WTC11 (cell line): ENCODE results near the gene CRYBB1. TPM values are rescaled to one million over a fixed set of nuclear protein-coding genes. Genes with fewer than 3 reads are reported as not detected.

Experiments
- ATAC-seq: fragments of 200-7000 bp; cut with Tn5 transposase; 2 replicates; pipeline ENCODE4 v1.10.0; 2021; ENCODE audit warnings: mild to moderate bottlenecking, moderate library complexity
- CTCF ChIA-PET: fragments of 300-600 bp; sonication (Branson Sonifier 250); formaldehyde crosslinking; loops from one replicate; lab custom pipeline; 2021; ENCODE audit warnings: antibody characterized with exemption; lab: Charles Lee
- POLR2A ChIA-PET: fragments of 350-600 bp; sonication (Branson Sonifier 250); formaldehyde crosslinking; loops from one replicate; lab custom pipeline; 2021; ENCODE audit warnings: antibody characterized with exemption; lab: Charles Lee
- DNase-seq: peaks from one replicate; pipeline ENCODE4 v3.0.0; 2021; ENCODE audit warnings: low spot score
- H3K27ac Mint-ChIP-seq: 2 replicates; pipeline ENCODE4 v1.8.0; 2021; ENCODE audit warnings: mixed read lengths
- H3K27me3 Mint-ChIP-seq: 2 replicates; pipeline ENCODE4 v1.8.0; 2021; ENCODE audit warnings: low read depth, mild to moderate bottlenecking, moderate library complexity, mixed read lengths
- H3K36me3 Mint-ChIP-seq: 2 replicates; pipeline ENCODE4 v1.8.0; 2021; ENCODE audit warnings: mixed read lengths
- H3K4me1 Mint-ChIP-seq: 2 replicates; pipeline ENCODE4 v1.8.0; 2022; ENCODE audit warnings: mixed read lengths
- H3K4me3 Mint-ChIP-seq: 2 replicates; pipeline ENCODE4 v1.8.0; 2021; ENCODE audit warnings: mild to moderate bottlenecking, moderate library complexity, mixed read lengths
- H3K9me3 Mint-ChIP-seq: 2 replicates; pipeline ENCODE4 v1.8.0; 2021; ENCODE audit warnings: mixed read lengths
- CREM ChIP-seq: sonication (generic); formaldehyde crosslinking; IDR thresholded peaks from 2 replicates; pipeline ENCODE4 v1.8.1; 2022; ENCODE audit warnings: mild to moderate bottlenecking, missing genetic modification reagents, moderate library complexity
- ETV6 ChIP-seq: sonication (generic); formaldehyde crosslinking; IDR thresholded peaks from 2 replicates; pipeline ENCODE4 v1.8.1; 2022; ENCODE audit warnings: mild to moderate bottlenecking, missing genetic modification reagents
- FOXJ3 ChIP-seq: sonication (generic); formaldehyde crosslinking; IDR thresholded peaks from 2 replicates; pipeline ENCODE4 v1.9.0; 2021; ENCODE audit warnings: missing genetic modification reagents, mild to moderate bottlenecking, borderline replicate concordance
- FOXK1 ChIP-seq: sonication (generic); formaldehyde crosslinking; IDR thresholded peaks from 2 replicates; pipeline ENCODE4 v1.8.0; 2022; ENCODE audit warnings: mild to moderate bottlenecking, moderate library complexity, missing genetic modification reagents
- KAT7 ChIP-seq: sonication (generic); formaldehyde crosslinking; IDR thresholded peaks from 2 replicates; pipeline ENCODE4 v1.8.1; 2023; ENCODE audit warnings: missing genetic modification reagents, mild to moderate bottlenecking, borderline replicate concordance
- MYBL2 ChIP-seq: sonication (generic); formaldehyde crosslinking; IDR thresholded peaks from 2 replicates; pipeline ENCODE4 v1.8.1; 2023; ENCODE audit warnings: mild to moderate bottlenecking, moderate library complexity, missing genetic modification reagents
- NFE2L1 ChIP-seq: sonication (generic); formaldehyde crosslinking; IDR thresholded peaks from 2 replicates; pipeline ENCODE4 v1.8.1; 2023; ENCODE audit warnings: missing genetic modification reagents
- PRRX2 ChIP-seq: fragments of 250-450 bp; sonication (Bioruptor Pico); IDR thresholded peaks from 2 replicates; pipeline ENCODE4 v1.8.0; 2021; ENCODE audit warnings: mild to moderate bottlenecking
- RELA ChIP-seq: sonication (generic); formaldehyde crosslinking; IDR thresholded peaks from 2 replicates; pipeline ENCODE4 v1.8.1; 2022; ENCODE audit warnings: missing genetic modification reagents, mild to moderate bottlenecking, borderline replicate concordance
- ZNF263 ChIP-seq: sonication (generic); formaldehyde crosslinking; IDR thresholded peaks from 2 replicates; pipeline ENCODE4 v1.8.1; 2022; ENCODE audit warnings: low read depth, mild to moderate bottlenecking, moderate library complexity, missing genetic modification reagents
- total RNA-seq: library from RNA; stranded (reverse); gene quantifications from 3 replicates; pipeline ENCODE4 v1.2.3, GENCODE V29; 2021
- TF ChIP-seq, protein P1 (sequence below): sonication (generic); formaldehyde crosslinking; IDR thresholded peaks from 2 replicates; pipeline ENCODE4 v1.8.1; 2022; ENCODE audit warnings: mild to moderate bottlenecking, moderate library complexity, missing genetic modification reagents
- TF ChIP-seq, protein P2 (sequence below): sonication (generic); formaldehyde crosslinking; IDR thresholded peaks from 2 replicates; pipeline ENCODE4 v1.8.0; 2022; ENCODE audit warnings: mild to moderate bottlenecking, missing genetic modification reagents
- TF ChIP-seq, protein P3 (sequence below): sonication (generic); formaldehyde crosslinking; IDR thresholded peaks from 2 replicates; pipeline ENCODE4 v1.8.0; 2022; ENCODE audit warnings: mild to moderate bottlenecking, missing genetic modification reagents
- TF ChIP-seq, protein P4 (sequence below): sonication (generic); formaldehyde crosslinking; IDR thresholded peaks from 2 replicates; pipeline ENCODE4 v1.8.0; 2022; ENCODE audit warnings: mild to moderate bottlenecking, missing genetic modification reagents
- TF ChIP-seq, protein P5 (sequence below): sonication (generic); formaldehyde crosslinking; IDR thresholded peaks from 2 replicates; pipeline ENCODE4 v1.8.1; 2022; ENCODE audit warnings: missing genetic modification reagents, borderline replicate concordance
- TF ChIP-seq, protein P6 (sequence below): sonication (generic); formaldehyde crosslinking; IDR thresholded peaks from 2 replicates; pipeline ENCODE4 v1.8.0; 2022; ENCODE audit warnings: missing genetic modification reagents
- TF ChIP-seq, protein P7 (sequence below): fragments of 250-450 bp; sonication (Bioruptor Pico); conservative IDR thresholded peaks from 2 replicates; pipeline ENCODE4 v1.9.0; 2021; ENCODE audit warnings: mild to moderate bottlenecking
- TF ChIP-seq, protein P8 (sequence below): sonication (generic); formaldehyde crosslinking; IDR thresholded peaks from 2 replicates; pipeline ENCODE4 v1.8.1; 2023; ENCODE audit warnings: mild to moderate bottlenecking, missing genetic modification reagents, moderate library complexity
- TF ChIP-seq, protein P9 (sequence below): sonication (generic); formaldehyde crosslinking; IDR thresholded peaks from 2 replicates; pipeline ENCODE4 v1.8.1; 2023; ENCODE audit warnings: mild to moderate bottlenecking, missing genetic modification reagents, moderate library complexity
- TF ChIP-seq, protein P10 (sequence below): sonication (generic); formaldehyde crosslinking; IDR thresholded peaks from 2 replicates; pipeline ENCODE4 v1.8.0; 2022; ENCODE audit warnings: mild to moderate bottlenecking, missing genetic modification reagents

The CRYBB1 gene
- total RNA-seq, 1 experiment from 2014 or later, result 4.0 TPM

DNA sequence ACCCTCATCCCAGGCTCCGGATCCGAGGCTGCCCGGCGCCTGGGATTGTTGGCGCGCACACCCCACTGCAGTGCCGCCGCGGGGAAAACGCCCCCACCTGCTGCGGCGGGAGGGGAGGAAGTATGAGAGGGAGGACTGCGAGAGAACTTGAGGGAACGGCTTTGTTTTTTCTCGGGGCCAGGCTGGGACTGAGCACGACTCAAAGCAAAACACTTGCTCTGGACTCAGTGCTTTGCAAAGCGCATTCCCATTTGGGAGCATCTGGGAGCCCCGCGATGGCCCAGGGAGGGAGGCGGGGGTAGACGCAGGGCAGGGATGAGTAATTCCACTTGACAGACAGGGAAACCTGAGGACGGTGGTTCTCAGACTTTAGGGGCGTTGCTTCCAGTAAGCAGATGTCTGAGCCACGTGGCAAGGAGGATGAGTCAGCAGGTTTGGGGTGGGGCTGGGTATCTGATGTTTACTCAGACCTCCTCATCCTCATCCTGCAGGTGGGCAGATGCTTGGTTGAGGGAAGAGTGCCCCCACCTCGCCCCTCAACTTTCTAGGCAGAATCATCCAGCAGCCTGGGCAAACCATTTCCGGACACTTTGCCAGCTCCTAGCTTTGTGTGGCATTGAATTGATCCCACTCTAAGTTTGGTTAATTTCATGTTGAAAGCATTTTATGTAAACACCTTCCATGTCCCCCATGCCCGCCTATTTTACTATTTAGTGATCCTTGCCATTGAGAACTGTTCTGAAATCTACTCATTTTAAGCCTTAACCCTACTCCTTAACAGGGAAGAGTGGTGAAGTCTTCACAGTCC, 41.0 kb upstream of the CRYBB1 start:
- Mint-ChIP-seq H3K36me3 (peaks cover 15% of the 10 kb centered on the region), H3K4me1 (peaks cover 29% of the 10 kb centered on the region), H3K9me3 (no peaks in the 10 kb centered on the region)
- CTCF ChIA-PET, result interaction anchor here (2.0 kb wide), 1 partner anchor 156 kb away, joined by 7 read pairs; no protein-coding TSS in a partner anchor
- peak; percentile 86 for DNase-seq
- TF ChIP-seq CREM (CRISPR knock-in tag) (0 out of 2 replicates have a peak, but pooled peaks have one; percentile 9), MYBL2 (CRISPR knock-in tag) (peak; percentile 58; the same call in 1 of the 2 replicates), FOXJ3 (no peak), RELA (CRISPR knock-in tag) (no peak), KAT7 (CRISPR knock-in tag) (0 out of 2 replicates have a peak, but pooled peaks have one; percentile 28), FOXK1 (CRISPR knock-in tag) (peak; percentile 93), PRRX2 (no peak), ZNF263 (CRISPR knock-in tag) (peak; percentile 76; the same call in 1 of the 2 replicates), ETV6 (0 out of 2 replicates have a peak, but pooled peaks have one; percentile 27), NFE2L1 (peak; percentile 99)
- TF ChIP-seq, protein P1, sequence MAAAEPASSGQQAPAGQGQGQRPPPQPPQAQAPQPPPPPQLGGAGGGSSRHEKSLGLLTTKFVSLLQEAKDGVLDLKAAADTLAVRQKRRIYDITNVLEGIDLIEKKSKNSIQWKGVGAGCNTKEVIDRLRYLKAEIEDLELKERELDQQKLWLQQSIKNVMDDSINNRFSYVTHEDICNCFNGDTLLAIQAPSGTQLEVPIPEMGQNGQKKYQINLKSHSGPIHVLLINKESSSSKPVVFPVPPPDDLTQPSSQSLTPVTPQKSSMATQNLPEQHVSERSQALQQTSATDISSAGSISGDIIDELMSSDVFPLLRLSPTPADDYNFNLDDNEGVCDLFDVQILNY (CRISPR knock-in tag), result peak; percentile 56; the same call in 1 of the 2 replicates
- TF ChIP-seq, protein P2, sequence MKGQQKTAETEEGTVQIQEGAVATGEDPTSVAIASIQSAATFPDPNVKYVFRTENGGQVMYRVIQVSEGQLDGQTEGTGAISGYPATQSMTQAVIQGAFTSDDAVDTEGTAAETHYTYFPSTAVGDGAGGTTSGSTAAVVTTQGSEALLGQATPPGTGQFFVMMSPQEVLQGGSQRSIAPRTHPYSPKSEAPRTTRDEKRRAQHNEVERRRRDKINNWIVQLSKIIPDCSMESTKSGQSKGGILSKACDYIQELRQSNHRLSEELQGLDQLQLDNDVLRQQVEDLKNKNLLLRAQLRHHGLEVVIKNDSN (CRISPR knock-in tag), result peak; percentile 84
- TF ChIP-seq, protein P3, sequence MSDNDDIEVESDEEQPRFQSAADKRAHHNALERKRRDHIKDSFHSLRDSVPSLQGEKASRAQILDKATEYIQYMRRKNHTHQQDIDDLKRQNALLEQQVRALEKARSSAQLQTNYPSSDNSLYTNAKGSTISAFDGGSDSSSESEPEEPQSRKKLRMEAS, result peak; percentile 87
- TF ChIP-seq, protein P4, sequence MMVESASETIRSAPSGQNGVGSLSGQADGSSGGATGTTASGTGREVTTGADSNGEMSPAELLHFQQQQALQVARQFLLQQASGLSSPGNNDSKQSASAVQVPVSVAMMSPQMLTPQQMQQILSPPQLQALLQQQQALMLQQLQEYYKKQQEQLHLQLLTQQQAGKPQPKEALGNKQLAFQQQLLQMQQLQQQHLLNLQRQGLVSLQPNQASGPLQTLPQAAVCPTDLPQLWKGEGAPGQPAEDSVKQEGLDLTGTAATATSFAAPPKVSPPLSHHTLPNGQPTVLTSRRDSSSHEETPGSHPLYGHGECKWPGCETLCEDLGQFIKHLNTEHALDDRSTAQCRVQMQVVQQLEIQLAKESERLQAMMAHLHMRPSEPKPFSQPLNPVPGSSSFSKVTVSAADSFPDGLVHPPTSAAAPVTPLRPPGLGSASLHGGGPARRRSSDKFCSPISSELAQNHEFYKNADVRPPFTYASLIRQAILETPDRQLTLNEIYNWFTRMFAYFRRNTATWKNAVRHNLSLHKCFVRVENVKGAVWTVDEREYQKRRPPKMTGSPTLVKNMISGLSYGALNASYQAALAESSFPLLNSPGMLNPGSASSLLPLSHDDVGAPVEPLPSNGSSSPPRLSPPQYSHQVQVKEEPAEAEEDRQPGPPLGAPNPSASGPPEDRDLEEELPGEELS, result 0 out of 2 replicates have a peak, but pooled peaks have one; percentile 40
- TF ChIP-seq, protein P5, sequence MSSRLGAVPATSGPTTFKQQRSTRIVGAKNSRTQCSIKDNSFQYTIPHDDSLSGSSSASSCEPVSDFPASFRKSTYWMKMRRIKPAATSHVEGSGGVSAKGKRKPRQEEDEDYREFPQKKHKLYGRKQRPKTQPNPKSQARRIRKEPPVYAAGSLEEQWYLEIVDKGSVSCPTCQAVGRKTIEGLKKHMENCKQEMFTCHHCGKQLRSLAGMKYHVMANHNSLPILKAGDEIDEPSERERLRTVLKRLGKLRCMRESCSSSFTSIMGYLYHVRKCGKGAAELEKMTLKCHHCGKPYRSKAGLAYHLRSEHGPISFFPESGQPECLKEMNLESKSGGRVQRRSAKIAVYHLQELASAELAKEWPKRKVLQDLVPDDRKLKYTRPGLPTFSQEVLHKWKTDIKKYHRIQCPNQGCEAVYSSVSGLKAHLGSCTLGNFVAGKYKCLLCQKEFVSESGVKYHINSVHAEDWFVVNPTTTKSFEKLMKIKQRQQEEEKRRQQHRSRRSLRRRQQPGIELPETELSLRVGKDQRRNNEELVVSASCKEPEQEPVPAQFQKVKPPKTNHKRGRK (CRISPR knock-in tag), result no peak
- TF ChIP-seq, protein P6, sequence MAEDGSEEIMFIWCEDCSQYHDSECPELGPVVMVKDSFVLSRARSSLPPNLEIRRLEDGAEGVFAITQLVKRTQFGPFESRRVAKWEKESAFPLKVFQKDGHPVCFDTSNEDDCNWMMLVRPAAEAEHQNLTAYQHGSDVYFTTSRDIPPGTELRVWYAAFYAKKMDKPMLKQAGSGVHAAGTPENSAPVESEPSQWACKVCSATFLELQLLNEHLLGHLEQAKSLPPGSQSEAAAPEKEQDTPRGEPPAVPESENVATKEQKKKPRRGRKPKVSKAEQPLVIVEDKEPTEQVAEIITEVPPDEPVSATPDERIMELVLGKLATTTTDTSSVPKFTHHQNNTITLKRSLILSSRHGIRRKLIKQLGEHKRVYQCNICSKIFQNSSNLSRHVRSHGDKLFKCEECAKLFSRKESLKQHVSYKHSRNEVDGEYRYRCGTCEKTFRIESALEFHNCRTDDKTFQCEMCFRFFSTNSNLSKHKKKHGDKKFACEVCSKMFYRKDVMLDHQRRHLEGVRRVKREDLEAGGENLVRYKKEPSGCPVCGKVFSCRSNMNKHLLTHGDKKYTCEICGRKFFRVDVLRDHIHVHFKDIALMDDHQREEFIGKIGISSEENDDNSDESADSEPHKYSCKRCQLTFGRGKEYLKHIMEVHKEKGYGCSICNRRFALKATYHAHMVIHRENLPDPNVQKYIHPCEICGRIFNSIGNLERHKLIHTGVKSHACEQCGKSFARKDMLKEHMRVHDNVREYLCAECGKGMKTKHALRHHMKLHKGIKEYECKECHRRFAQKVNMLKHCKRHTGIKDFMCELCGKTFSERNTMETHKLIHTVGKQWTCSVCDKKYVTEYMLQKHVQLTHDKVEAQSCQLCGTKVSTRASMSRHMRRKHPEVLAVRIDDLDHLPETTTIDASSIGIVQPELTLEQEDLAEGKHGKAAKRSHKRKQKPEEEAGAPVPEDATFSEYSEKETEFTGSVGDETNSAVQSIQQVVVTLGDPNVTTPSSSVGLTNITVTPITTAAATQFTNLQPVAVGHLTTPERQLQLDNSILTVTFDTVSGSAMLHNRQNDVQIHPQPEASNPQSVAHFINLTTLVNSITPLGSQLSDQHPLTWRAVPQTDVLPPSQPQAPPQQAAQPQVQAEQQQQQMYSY (CRISPR knock-in tag), result no peak
- TF ChIP-seq, protein P7, sequence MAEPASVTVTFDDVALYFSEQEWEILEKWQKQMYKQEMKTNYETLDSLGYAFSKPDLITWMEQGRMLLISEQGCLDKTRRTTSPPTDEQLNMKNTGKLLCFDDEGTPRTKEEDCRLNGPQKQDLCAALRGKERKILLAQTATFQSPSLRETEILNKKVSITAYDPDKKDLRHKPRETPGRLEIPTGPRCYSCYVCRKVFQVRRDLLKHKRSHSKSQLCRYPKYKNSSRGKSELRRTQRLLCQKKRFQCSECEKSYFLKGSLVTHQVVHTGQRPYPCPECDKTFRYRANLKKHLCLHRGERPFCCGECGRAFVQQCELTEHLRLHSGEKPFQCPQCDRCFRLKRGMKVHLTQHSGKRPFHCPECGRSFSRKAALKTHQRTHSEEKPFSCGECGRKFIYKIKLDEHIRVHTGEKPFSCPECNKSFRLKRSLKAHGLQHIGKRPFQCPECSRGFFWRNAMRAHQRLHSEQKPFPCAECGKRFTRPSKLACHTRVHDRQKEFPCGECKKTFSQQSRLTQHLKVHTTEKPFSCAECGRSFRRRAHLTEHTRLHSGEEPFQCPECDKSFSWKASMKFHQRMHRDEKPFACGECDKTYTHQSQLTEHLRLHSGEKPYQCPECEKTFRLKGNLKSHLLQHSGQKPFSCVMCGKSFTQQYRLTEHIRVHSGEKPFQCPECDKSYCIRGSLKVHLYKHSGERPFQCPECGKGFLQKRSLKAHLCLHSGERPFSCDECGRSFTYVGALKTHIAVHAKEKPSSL (CRISPR knock-in tag), result no peak
- TF ChIP-seq, protein P8, sequence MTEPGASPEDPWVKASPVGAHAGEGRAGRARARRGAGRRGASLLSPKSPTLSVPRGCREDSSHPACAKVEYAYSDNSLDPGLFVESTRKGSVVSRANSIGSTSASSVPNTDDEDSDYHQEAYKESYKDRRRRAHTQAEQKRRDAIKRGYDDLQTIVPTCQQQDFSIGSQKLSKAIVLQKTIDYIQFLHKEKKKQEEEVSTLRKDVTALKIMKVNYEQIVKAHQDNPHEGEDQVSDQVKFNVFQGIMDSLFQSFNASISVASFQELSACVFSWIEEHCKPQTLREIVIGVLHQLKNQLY (CRISPR knock-in tag), result no peak
- TF ChIP-seq, protein P9, sequence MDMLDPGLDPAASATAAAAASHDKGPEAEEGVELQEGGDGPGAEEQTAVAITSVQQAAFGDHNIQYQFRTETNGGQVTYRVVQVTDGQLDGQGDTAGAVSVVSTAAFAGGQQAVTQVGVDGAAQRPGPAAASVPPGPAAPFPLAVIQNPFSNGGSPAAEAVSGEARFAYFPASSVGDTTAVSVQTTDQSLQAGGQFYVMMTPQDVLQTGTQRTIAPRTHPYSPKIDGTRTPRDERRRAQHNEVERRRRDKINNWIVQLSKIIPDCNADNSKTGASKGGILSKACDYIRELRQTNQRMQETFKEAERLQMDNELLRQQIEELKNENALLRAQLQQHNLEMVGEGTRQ, result peak; percentile 88
- TF ChIP-seq, protein P10, sequence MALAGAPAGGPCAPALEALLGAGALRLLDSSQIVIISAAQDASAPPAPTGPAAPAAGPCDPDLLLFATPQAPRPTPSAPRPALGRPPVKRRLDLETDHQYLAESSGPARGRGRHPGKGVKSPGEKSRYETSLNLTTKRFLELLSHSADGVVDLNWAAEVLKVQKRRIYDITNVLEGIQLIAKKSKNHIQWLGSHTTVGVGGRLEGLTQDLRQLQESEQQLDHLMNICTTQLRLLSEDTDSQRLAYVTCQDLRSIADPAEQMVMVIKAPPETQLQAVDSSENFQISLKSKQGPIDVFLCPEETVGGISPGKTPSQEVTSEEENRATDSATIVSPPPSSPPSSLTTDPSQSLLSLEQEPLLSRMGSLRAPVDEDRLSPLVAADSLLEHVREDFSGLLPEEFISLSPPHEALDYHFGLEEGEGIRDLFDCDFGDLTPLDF (CRISPR knock-in tag), result no peak
- TF ChIP-seq, all 79 proteins: peak for 12
- peak overlapping the region; percentile 78 for H3K27ac Mint-ChIP-seq
- POLR2A ChIA-PET, result no interaction called here
- ATAC-seq, result peak; percentile 84
- peaks cover 16% of the 10 kb centered on the region for H3K27me3 Mint-ChIP-seq
- peak overlapping the region; percentile 93 for H3K4me3 Mint-ChIP-seq
